Measurements from ENCODE around the gene PEX10. TPM values are rescaled to one million over a fixed set of nuclear protein-coding genes. Genes with fewer than 3 reads are reported as not detected.

PEX10 gene
- total RNA-seq, 1 donor from 2014 or later, result 17.9 TPM

DNA sequence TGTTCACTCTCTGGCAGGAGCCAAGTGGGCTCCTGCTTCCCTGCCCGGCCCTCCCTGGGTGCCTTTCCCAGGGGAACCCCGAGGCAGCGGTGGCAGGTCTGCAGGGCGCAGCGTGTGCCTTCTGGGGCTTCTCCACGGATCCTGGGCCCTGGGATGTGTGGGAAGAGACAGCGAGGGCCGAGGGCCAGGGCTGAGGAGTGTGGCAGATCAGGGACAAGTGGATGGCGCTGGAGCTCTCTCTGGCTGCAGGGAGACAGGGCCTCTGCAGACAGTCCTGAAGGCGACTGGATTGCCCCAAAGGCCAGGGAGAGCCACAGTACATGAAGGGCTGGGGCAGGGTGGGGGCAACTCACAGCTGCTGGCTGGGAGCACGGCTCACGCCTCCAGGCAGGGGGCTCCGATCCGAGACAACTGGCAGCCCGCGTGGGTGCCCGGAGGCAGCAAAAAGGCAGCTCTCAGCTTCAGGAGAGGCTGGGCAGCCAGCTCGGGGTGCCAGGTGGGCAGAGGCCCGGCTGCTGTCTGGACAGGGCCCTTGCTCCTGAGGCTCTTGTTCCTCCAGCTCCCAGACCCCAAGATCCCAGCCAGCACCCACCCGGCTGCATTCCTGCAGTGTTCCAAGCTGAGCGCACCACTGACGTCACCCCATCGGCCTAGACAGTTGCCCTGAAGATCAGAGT lies 37.0 kb downstream of the PEX10 start:
- DNase-seq (ENCODE audit: low spot score), result no peak

DNA sequence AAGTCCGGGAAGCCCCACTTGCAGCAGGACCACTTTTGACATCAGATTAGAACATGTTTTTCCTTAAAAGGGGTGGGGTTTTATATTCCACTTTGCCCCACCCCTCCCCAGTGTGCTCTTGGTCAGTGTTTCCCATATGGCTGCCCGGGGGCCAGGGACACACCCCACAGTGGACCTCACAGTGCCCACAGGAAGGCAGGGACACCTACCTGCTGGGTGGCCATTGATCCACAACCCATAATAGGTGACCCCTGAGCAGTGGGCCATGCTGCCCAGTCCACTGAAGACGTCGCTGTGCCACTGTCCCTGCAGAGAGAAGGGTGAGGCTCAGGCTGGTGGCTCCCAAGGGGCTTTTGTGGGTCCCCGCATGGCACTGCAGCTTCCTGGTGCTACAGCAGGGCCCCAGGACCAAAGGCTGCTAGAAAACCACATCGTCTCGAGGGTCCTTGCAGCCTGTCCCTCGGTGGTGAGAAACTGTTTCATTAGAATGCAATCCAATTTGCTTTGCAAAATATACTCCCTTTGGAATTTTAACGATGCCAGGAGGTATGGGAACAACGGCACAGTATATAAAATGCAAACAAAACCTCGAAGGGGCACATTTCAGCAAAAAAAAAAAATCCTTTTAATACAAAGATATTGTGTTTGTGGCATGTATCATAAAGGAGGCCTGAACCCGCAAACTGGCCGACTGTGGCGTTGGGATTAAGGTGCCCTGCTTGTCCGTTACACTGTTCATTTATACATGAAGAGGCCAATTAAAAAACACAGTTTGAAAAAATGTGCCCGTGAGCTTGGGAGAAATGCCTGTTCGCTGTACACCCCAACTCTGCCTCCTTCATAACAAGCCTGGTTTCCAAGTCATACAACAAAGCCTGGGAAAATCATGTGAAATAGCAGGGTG lies 37.9 kb downstream of the PEX10 start:
- DNase-seq (ENCODE audit: low spot score), result no peak

DNA sequence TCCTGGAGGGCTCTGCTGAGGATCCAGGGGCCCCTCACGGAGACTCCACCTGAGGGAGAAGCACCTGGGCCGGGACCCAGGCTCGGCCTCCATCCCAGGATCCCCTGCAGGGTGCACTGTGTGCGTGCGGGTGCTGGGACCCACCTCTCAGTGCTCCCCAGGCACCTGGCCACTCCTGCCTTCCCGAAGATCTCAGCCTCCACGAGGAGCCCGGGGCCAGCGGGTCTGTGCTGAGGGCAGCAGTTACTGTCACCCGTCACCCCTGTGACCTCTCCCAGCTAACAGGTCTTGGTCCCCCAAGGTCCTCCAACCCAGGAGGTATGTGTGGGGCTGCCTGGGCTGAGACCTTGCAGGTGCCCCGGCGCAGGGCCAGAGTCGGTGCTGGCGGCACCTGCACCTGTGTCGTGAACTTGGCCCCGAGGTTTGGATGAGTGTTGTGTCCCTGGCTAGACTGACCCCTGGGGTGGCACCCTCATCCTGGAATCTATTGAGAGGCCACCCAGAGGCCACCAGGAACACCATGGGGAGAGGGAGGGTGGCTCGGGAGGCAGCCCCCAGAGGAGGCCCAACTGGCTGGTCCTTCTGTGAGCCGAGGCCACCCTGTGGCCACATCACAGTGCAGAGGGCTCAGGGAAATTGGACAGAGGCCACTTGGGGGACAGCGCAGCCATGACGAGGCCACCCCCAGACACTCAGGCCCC lies 38.7 kb downstream of the PEX10 start:
- DNase-seq (ENCODE audit: low spot score), result no peak

DNA sequence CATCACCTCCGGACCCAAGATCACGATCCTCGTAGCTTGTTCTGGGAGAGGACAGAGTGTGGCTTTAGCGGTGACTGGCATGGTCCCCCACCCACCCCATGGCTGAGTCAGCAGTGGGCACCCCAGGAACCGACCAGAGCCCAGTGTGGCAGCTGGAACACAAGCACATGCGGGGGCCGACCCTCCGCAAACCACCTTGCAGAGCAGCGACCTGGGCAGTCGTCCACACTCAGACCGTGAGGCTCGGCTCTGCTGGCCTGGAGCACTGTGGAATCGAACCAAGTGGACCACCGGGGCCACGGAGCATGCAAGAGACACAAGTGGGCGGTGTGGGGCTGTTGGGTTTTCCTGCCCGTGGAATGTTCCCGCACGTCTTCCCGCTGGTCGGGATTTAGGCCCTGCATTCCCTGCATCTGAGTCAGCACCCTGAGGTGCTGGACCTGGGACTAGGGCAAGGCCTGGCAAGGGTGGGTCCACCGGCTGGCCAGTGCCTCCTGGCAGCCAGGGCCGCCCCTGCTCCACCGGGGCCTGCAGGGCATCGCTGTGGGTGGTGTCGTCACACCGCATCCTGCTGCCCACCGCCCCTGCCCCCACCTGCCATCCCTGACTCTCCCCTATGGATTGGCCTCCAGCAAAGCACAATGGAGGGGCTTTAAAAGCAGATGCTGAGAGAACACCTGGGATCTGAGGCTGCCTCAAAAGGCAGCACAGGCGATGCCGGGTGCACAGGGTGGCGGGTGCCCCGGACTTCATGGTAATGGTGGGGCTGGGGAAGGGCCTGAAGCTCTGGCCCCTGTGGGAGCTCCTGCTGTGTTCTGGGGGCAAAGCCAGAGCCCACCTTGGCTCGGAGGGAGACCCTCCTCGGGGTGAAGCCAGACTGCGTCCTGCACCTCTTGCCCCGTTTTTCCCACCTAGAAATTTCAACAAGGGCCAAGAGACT lies 39.5 kb downstream of the PEX10 start:
- DNase-seq (ENCODE audit: low spot score), result no peak

DNA sequence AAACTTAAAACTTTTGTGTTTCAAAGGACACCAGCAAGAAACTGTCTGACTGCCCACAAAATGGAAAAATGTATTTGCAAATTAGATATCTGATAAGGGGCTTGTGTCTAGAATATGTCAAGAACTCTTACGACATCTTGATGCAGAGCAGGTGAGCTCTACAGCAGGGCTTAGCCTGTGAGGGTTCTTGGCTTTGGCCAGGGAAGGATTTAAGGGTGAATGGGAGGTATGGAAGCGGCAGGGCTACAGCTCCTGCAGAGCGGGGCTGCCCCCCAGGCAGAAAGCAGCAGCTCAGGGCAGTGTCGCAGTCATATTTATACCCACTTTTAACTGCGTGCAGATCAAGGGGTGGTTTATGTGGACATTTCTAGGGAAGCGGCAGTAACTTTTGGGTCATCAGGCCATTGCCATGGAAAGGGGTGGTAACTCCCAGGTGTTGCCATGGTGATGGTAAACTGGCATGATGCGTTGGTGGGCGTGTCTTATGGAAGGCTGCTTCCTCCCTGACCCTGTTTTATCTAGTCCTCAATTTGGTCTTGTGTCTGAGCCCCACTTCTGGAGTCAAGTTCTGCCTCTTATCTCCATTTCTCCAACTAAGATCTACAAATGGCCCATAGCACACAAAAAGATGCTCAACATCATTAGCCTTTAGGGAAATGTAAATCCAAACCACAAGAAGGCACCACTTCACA lies 44.2 kb downstream of the PEX10 start:
- no peak for DNase-seq (ENCODE audit: low spot score)

DNA sequence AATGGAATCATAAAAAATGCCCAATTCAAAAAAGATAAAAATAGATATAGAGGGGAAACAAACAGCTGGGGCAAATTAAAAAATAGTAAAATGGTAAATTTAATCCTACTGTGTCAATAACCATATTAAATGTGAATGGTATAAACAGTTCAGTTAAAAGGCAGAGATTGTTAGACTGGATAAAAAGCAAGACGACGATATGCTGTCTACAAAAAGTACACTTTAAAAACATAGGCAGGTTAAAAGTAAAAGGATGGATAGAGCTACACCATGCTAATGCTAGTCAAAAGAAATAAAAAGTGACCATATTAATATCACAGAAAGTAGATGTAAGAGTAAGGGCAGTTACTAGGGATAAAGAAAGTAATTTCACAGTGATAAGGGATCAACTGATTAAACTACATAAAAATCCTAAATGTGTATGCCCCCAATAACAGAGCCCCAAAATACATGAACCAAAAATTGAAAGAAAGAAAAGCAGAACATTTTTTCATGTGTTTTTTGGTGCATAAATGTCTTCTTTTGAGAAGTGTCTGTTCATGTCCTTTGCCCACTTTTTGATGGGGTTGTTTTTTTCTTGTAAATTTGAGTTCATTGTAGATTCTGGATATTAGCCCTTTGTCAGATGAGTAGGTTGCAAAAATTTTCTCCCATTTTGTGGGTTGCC lies 48.4 kb downstream of the PEX10 start:
- no peak for DNase-seq (ENCODE audit: low spot score)

DNA sequence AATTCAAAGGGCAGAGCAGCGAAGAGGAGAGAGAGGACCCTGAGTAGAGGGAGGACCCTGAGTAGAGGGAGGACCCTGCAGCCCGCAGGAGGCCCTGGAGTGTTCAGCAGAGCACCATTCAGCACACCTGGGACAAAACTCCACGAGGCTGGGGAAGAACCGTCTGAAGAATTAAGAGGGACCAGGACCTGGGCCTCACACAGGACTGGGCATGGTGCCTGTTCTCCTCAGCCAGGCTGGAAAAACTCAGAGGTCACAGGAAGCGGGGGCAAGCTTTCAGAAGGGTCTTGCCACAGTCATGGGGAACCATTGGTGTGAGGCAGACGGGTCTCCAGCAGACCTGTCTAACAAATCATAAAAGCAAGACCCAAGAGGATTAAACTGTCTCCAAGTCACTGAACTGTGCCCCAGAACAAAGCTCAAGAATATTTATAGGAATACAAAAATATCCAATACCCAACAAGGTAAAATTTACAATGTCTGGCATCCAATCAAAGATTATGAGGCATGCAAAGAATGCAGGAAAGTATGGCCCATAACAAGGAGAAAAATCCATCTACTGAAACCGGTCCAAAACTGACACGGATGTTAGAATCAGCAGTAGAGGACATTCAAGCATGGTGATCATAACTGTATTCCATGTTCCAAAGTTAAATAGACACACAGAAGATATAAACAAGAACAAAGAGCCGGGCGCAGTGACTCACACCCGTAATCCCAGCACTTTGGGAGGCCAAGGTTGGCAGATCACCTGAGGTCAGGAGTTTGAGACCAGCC lies 51.6 kb downstream of the PEX10 start:
- DNase-seq (ENCODE audit: low spot score), result no peak

DNA sequence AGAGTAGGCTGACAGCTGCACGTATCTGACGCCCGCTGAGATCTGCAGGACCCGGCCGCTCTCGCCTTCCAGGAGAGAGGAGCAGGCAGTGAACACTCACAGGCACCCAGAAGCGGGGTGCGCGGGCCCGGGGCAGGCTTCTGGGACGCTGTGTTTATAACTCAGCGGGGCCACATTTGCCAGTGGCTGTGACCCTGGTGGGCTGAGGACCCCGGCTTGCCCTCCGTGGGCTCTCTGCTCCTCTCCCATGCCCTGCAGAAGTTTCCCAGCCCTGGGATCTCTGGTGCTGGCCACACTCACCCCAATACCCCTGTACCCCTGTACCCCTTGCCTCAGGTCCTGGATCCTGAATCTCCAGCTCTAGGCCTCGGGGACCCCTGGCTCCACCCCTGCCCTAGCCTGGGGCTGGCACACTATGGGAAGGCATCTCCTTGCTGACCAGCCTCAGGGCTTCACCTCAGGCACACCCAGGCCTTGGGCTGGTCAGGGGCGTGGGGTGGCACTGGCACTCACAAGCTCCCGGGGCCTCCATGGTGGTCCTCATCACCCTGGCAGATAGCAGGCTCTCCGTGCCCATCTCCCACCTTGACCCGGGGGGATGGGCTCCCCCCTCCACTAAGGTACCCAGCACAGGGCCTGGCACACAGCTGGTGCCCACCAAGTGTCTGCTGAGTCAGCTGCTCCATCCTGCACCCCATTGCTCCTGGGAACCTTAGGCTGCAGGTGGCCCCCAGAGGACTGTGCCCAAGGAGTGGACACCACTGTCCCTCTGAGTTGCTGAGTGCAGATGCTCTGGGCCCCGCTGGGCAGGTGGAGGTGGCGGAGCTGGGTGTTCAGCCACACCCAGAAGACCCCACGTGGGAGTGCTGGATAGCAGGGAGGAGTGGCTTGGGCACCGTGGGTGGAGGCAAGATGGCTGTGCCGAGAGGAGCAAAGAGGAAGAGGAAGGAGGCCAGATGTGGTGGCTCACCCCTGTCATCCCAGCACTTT lies 53.4 kb downstream of the PEX10 start:
- DNase-seq (ENCODE audit: low spot score), result no peak

DNA sequence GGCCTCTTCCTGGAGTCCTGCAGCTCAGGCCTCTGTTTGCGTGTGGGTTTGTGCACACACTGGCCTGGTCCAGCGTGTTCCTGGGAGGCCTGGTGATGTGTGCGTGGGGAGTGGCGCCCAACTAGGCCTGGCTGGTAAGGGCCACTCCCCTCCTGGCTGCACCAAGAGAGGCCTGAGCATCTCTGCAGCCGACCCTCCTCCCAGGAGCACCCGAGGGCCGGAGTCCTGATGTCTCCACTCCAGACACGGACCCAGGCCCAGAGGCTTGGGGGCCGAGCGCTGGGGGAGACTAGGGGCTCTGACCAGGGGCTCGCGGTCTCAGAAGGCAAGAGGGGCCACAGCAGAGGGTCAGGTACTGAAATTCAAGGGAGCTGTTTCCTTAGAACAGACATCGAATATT lies 54.3 kb downstream of the PEX10 start:
- no peak for DNase-seq (ENCODE audit: low spot score)

DNA sequence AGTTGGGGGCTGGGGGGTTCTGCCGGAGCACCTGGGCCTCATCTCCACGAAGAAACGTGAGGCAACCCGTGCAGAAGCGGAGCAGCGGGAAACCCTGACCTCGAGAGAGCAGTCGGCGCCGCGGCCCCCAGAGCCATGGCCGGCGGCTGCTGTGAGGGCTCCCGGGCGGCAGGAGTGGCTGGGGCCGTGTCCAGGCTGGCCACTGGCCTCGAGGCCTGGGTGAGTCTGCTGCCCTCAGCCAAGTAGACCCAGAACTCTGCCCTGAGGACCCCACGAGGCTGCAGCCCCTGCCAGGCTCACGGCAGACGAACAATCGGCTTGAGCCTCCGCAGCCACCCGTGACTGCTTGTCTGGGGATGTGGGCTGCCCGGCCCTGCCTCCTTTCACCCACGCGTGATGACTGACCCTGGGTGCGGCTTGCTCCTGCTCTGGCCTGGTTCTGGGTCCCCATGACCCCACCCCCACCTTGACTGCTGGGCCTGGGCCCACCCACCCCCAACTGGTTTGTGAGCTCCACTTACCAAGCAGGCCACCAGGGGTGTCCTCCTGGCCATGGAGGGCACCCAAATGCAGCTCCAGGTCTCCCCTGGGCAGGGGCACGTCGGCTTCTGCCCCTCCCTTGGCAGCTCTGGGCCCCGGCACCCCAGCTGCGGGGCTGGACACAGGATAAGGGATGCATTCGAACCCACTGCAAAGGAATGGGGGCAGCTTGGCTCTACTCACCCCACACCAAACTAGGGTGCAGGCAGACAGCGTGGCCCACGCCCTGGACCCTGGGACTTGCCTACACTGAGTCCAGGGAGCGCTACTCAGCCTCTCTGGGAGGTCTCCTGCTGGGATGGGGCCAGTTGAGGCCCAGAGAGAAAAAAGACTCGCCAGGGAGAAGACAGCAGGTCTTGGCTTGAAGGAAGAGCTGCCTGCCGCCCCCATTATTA lies 55.2 kb downstream of the PEX10 start:
- no peak for DNase-seq (ENCODE audit: low spot score)

DNA sequence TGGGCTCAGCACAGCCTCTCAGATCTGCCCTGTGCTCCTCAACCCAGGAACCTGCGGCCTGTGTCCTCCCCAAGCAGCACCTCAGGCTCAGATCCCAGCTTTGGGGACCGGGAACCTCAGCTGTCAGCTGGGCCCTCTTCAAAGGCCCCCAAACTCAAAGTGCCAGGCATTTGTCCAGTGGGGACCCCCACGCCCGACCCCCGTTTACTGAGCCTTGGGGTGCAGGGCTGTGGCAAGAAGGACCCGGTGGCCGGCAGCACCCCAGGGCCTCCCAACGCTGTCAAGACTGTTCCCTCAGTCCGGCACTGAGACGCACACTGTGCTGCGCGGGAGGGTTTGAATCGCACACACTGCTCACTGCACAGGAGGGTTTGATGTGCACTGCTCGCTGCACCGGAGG lies 56.0 kb downstream of the PEX10 start:
- no peak for DNase-seq (ENCODE audit: low spot score)

DNA sequence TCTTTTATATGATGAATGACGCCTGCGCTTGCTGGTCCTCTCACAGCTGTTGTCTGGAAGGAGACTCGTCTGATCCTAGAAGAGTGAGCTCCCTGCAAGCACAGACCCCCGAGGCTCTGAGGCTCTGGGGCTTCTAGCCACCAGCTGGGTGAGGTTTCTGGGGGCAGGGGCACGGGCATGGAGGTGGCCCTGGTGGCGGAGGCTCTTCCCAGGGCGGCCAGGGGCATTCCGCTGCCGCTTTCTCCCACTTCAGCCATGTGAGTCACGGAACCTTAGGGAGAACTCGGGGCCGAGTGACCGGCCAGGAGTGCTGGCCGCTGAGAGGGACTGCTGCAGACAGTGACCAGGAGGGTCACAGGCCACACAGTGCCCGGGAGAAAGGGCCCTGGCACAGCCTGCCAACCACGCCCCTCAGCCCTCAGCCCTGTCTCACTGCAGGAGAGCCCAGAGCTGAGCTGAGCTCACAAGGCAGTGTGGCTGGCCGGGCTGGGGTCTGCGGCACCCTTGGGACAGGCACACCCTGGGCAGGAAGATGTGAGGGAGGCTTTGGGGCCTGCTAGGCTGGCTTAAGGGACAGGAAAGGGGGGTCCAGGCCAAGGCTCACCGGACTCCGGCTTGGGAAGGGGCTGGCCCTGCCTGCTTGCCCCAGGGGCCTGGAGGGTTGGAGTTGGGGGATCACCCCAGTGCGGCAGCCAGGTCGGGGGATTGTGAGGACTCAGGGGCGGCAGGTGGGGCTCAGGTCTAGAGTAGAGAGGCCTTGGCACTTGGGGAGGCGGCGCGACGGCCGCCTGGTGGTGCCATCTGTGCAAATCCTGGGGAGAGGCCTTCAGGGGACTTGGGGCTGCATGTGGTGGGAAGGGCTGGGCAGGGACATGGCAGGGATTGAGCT lies 56.7 kb downstream of the PEX10 start:
- no peak for DNase-seq (ENCODE audit: low spot score)

DNA sequence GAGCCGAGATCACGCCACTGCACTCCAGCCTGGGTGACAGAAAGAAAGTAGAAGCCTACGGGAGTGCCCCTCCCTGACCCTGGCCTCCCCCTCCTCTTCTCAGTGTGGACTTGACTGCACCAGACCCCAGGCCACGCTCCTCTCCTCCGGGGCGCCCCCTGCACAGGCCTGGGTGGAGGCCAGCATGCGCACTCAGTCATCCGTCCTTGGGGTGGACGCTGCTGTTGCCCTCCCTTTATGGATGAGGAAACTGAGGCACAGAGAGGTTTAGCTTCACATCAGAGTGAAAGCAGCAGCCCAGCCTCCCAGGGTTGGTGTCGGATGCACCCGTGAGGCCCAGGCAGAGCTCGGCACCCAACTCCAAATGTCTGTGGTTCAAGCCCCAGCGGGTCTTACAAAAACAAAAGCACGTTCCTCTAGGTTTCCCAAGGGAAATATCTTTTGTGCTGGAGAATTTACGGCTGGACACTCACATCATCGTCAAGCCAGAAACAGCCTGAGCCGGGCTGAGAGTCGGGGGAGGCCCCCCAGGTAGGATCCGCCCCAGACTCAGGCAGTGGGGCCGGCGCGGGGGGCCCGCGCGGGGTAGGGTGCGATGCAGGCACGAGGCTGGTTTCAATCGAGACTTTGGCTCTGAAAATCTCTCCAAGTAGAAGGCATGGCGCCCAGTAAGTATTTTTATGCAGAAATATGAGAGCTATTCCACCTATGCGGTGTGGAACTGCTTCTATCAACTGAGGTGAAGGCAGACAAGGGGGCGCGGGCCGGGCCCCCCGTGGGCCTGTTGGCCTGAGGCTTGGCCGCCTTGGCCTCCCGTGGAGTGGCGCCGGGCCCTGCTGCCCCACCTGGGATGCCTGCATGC lies 57.6 kb downstream of the PEX10 start:
- DNase-seq (ENCODE audit: low spot score), result no peak
